ENCODE measurements around the gene NAV1. TPM values are rescaled to one million over a fixed set of nuclear protein-coding genes. Genes with fewer than 3 reads are reported as not detected.

Gene NAV1
- total RNA-seq, 1 donor from 2014 or later, result 11.0 TPM

- Histone ChIP-seq H3K36me3 (ENCODE audit: control insufficient read depth in 3 of 3, insufficient read depth in 3 of 3, low read length in 3 of 3) (no peaks in the 10 kb centered on the region), H3K27ac (ENCODE audit: low read depth, low read length) (peak overlapping the region; percentile 67), H3K27me3 (ENCODE audit: control insufficient read depth in 3 of 3, insufficient read depth in 3 of 3, low read length in 3 of 3) (peaks cover 22 to 42% (median 41%) of the 10 kb centered on the region in 3 donors), H3K4me3 (ENCODE audit: low read length in 3 of 3) (no peak overlapping the region), H3K9me3 (ENCODE audit: control insufficient read depth in 3 of 3, low read length in 3 of 3) (no peaks in the 10 kb centered on the region), H3K9ac (ENCODE audit: low read depth in 1 of 3, low read length in 3 of 3) (no peak overlapping the region), H3K4me1 (ENCODE audit: control insufficient read depth in 3 of 3, insufficient read depth in 3 of 3, low read length in 3 of 3) (peaks cover 40 to 52% (median 48%) of the 10 kb centered on the region in 3 donors)
Observed at GRCh38 chr1:201536558-201536957, 2.4 kb upstream of the NAV1 start.

GRCh38 chr1:201537028-201537427, 1.9 kb upstream of the NAV1 start:
- Histone ChIP-seq H3K9ac (ENCODE audit: low read depth in 1 of 3, low read length in 3 of 3) (no peak overlapping the region), H3K9me3 (ENCODE audit: control insufficient read depth in 3 of 3, low read length in 3 of 3) (no peaks in the 10 kb centered on the region), H3K27me3 (ENCODE audit: control insufficient read depth in 3 of 3, insufficient read depth in 3 of 3, low read length in 3 of 3) (peaks cover 22 to 42% (median 41%) of the 10 kb centered on the region in 3 donors), H3K4me3 (ENCODE audit: low read length in 3 of 3) (no peak overlapping the region), H3K4me1 (ENCODE audit: control insufficient read depth in 3 of 3, insufficient read depth in 3 of 3, low read length in 3 of 3) (peaks cover 35 to 48% (median 43%) of the 10 kb centered on the region in 3 donors), H3K36me3 (ENCODE audit: control insufficient read depth in 3 of 3, insufficient read depth in 3 of 3, low read length in 3 of 3) (no peaks in the 10 kb centered on the region), H3K27ac (ENCODE audit: low read depth, low read length) (peak overlapping the region; percentile 42)

- Histone ChIP-seq H3K4me3 (ENCODE audit: low read length in 3 of 3) (no peak overlapping the region), H3K4me1 (ENCODE audit: control insufficient read depth in 3 of 3, insufficient read depth in 3 of 3, low read length in 3 of 3) (peaks cover 34 to 47% (median 41%) of the 10 kb centered on the region in 3 donors), H3K27ac (ENCODE audit: low read depth, low read length) (no peak overlapping the region), H3K9me3 (ENCODE audit: control insufficient read depth in 3 of 3, low read length in 3 of 3) (no peaks in the 10 kb centered on the region), H3K9ac (ENCODE audit: low read depth in 1 of 3, low read length in 3 of 3) (no peak overlapping the region), H3K36me3 (ENCODE audit: control insufficient read depth in 3 of 3, insufficient read depth in 3 of 3, low read length in 3 of 3) (no peaks in the 10 kb centered on the region), H3K27me3 (ENCODE audit: control insufficient read depth in 3 of 3, insufficient read depth in 3 of 3, low read length in 3 of 3) (peaks cover 22 to 42% (median 41%) of the 10 kb centered on the region in 3 donors)
Observed at GRCh38 chr1:201537467-201537866, 1.5 kb upstream of the NAV1 start.

- H3K27me3 ChIP-seq (ENCODE audit: control insufficient read depth in 3 of 3, insufficient read depth in 3 of 3, low read length in 3 of 3), result peaks cover 22 to 42% (median 41%) of the 10 kb centered on the region in 3 donors
- no peaks in the 10 kb centered on the region for H3K36me3 ChIP-seq (ENCODE audit: control insufficient read depth in 3 of 3, insufficient read depth in 3 of 3, low read length in 3 of 3)
- H3K27ac ChIP-seq (ENCODE audit: low read depth, low read length), result peak overlapping the region; percentile 74
- no peaks in the 10 kb centered on the region for H3K9me3 ChIP-seq (ENCODE audit: control insufficient read depth in 3 of 3, low read length in 3 of 3)
- H3K4me1 ChIP-seq (ENCODE audit: control insufficient read depth in 3 of 3, insufficient read depth in 3 of 3, low read length in 3 of 3), result peaks cover 34 to 47% (median 40%) of the 10 kb centered on the region in 3 donors
- peak overlapping the region; percentile 38 to 74 (median 63) for H3K9ac ChIP-seq (ENCODE audit: low read depth in 1 of 3, low read length in 3 of 3)
- H3K4me3 ChIP-seq (ENCODE audit: low read length in 3 of 3), result peak overlapping the region; percentile 66 to 71 (median 69)
Observed at GRCh38 chr1:201537891-201538611, 876 bp upstream of the NAV1 start.

- Histone ChIP-seq H3K4me1 (ENCODE audit: control insufficient read depth in 3 of 3, insufficient read depth in 3 of 3, low read length in 3 of 3) (peaks cover 37 to 47% (median 43%) of the 10 kb centered on the region in 3 donors), H3K27me3 (ENCODE audit: control insufficient read depth in 3 of 3, insufficient read depth in 3 of 3, low read length in 3 of 3) (peaks cover 22 to 42% (median 41%) of the 10 kb centered on the region in 3 donors)
Observed at GRCh38 chr1:201539561-201540431, 869 bp downstream of the NAV1 start.

GRCh38 chr1:201540846-201541735, 2.2 kb downstream of the NAV1 start:
- Histone ChIP-seq H3K4me1 (ENCODE audit: control insufficient read depth in 3 of 3, insufficient read depth in 3 of 3, low read length in 3 of 3) (peaks cover 29 to 39% (median 34%) of the 10 kb centered on the region in 3 donors), H3K4me3 (ENCODE audit: low read length in 3 of 3) (no peak overlapping the region), H3K27me3 (ENCODE audit: control insufficient read depth in 3 of 3, insufficient read depth in 3 of 3, low read length in 3 of 3) (peaks cover 22 to 42% (median 38%) of the 10 kb centered on the region in 3 donors), H3K9ac (ENCODE audit: low read depth in 1 of 3, low read length in 3 of 3) (no peak overlapping the region), H3K27ac (ENCODE audit: low read depth, low read length) (peak overlapping the region; percentile 75), H3K9me3 (ENCODE audit: control insufficient read depth in 3 of 3, low read length in 3 of 3) (no peaks in the 10 kb centered on the region), H3K36me3 (ENCODE audit: control insufficient read depth in 3 of 3, insufficient read depth in 3 of 3, low read length in 3 of 3) (no peaks in the 10 kb centered on the region)

More at GRCh38 chr1:201539561-201540431, 869 bp downstream of the NAV1 start:
- Histone ChIP-seq H3K9ac (ENCODE audit: low read depth in 1 of 3, low read length in 3 of 3) (peak overlapping the region; percentile 59 to 74 (median 63)), H3K9me3 (ENCODE audit: control insufficient read depth in 3 of 3, low read length in 3 of 3) (no peaks in the 10 kb centered on the region), H3K27ac (ENCODE audit: low read depth, low read length) (peak overlapping the region; percentile 74), H3K36me3 (ENCODE audit: control insufficient read depth in 3 of 3, insufficient read depth in 3 of 3, low read length in 3 of 3) (no peaks in the 10 kb centered on the region), H3K4me3 (ENCODE audit: low read length in 3 of 3) (peak overlapping the region; percentile 69 to 83 (median 71))

GRCh38 chr1:201542309-201543035, 3.5 kb downstream of the NAV1 start:
- Histone ChIP-seq H3K36me3 (ENCODE audit: control insufficient read depth in 3 of 3, insufficient read depth in 3 of 3, low read length in 3 of 3) (no peaks in the 10 kb centered on the region), H3K27ac (ENCODE audit: low read depth, low read length) (peak overlapping the region; percentile 75)

GRCh38 chr1:201543871-201544642, 5.1 kb downstream of the NAV1 start:
- no peak overlapping the region for H3K4me3 ChIP-seq (ENCODE audit: low read length in 3 of 3)
- H3K36me3 ChIP-seq (ENCODE audit: control insufficient read depth in 3 of 3, insufficient read depth in 3 of 3, low read length in 3 of 3), result no peaks in the 10 kb centered on the region
- H3K9me3 ChIP-seq (ENCODE audit: control insufficient read depth in 3 of 3, low read length in 3 of 3), result no peaks in the 10 kb centered on the region
- H3K27ac ChIP-seq (ENCODE audit: low read depth, low read length), result no peak overlapping the region
- no peak overlapping the region for H3K9ac ChIP-seq (ENCODE audit: low read depth in 1 of 3, low read length in 3 of 3)
- peaks cover 10 to 14% (median 11%) of the 10 kb centered on the region in 3 donors for H3K27me3 ChIP-seq (ENCODE audit: control insufficient read depth in 3 of 3, insufficient read depth in 3 of 3, low read length in 3 of 3)
- H3K4me1 ChIP-seq (ENCODE audit: control insufficient read depth in 3 of 3, insufficient read depth in 3 of 3, low read length in 3 of 3), result peaks cover 10 to 16% (median 11%) of the 10 kb centered on the region in 3 donors

More at GRCh38 chr1:201542309-201543035, 3.5 kb downstream of the NAV1 start:
- Histone ChIP-seq H3K4me3 (ENCODE audit: low read length in 3 of 3) (no peak overlapping the region), H3K27me3 (ENCODE audit: control insufficient read depth in 3 of 3, insufficient read depth in 3 of 3, low read length in 3 of 3) (peaks cover 22 to 29% (median 26%) of the 10 kb centered on the region in 3 donors), H3K4me1 (ENCODE audit: control insufficient read depth in 3 of 3, insufficient read depth in 3 of 3, low read length in 3 of 3) (peaks cover 22 to 29% (median 23%) of the 10 kb centered on the region in 3 donors), H3K9me3 (ENCODE audit: control insufficient read depth in 3 of 3, low read length in 3 of 3) (no peaks in the 10 kb centered on the region), H3K9ac (ENCODE audit: low read depth in 1 of 3, low read length in 3 of 3) (no peak overlapping the region)
